ENCODE measurements around the gene STAG1.

STAG1 gene

GRCh38 chr3:136296960-136297359, 455.2 kb downstream of the STAG1 start:
- no peak for DNase-seq

GRCh38 chr3:136294176-136294575, 458.0 kb downstream of the STAG1 start:
- no peak for DNase-seq

GRCh38 chr3:136293279-136293678, 458.9 kb downstream of the STAG1 start:
- no peak for DNase-seq

DNA sequence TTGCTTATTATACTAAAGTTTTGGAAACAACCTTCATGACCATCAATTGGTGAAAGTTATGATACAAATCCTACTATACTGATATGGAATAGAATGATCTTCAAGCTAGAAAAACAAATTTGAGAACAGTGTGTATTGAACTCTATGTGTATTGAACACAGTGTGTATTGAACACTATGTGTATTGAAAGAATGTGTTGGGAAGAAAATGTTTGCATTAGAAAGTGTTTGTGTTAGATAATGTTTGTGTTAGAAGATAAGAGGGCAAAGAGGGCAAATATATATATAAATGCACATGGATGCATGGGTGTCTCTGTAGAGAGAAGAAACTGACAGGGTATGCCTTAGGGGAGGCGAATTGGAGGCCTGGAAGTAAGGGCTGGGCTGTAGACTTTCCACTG, 459.7 kb downstream of the STAG1 start:
- no peak for DNase-seq

GRCh38 chr3:136291302-136291701, 460.9 kb downstream of the STAG1 start:
- no peak for DNase-seq
